ENCODE measurements around the gene GLI1. TPM values are rescaled to one million over a fixed set of nuclear protein-coding genes. Genes with fewer than 3 reads are reported as not detected.
"Not testable (repeated sequence)": the region's sequence is repeated elsewhere in the genome, so short reads cannot be mapped to it uniquely, and the experiment has no call there.

Gene GLI1
- total RNA-seq, 1 experiment from 2014 or later = 0.54 TPM

GRCh38 chr12:57516617-57517153, 57.1 kb downstream of the GLI1 start:
- DNase-seq = no peak
- no peak for TF ChIP-seq CTCF (IDR thresholded peaks at IDR 0.05; ENCODE audit: unreplicated experiment)
- CTCF ChIA-PET = interaction anchor here (0.7 kb wide), 1 partner anchor 276 kb away, joined by 3 read pairs; no protein-coding TSS in a partner anchor
- peak overlapping the region; percentile 100 for H3K27ac Mint-ChIP-seq (ENCODE audit: unreplicated experiment)
- BruUV-seq (replicated peaks) = no TSS peak
- intact Hi-C loops (cut with micrococcal nuclease; ENCODE audit: unreplicated experiment) = no loop called here
- H3K36me3 Mint-ChIP-seq (ENCODE audit: insufficient read depth, unreplicated experiment) = peaks cover 99% of the 10 kb centered on the region
- H3K27me3 Mint-ChIP-seq (ENCODE audit: unreplicated experiment) = no peaks in the 10 kb centered on the region
- no peaks in the 10 kb centered on the region for H3K9me3 Mint-ChIP-seq (ENCODE audit: low read depth, unreplicated experiment)
- H3K4me1 Mint-ChIP-seq (ENCODE audit: low read depth, unreplicated experiment) = peaks cover 31% of the 10 kb centered on the region
- H3K4me3 Mint-ChIP-seq (ENCODE audit: low read depth, unreplicated experiment) = peak overlapping the region; percentile 95

GRCh38 chr12:57517187-57517586, 57.6 kb downstream of the GLI1 start:
- Mint-ChIP-seq H3K9me3 (ENCODE audit: low read depth, unreplicated experiment) (no peaks in the 10 kb centered on the region), H3K27me3 (ENCODE audit: unreplicated experiment) (no peaks in the 10 kb centered on the region), H3K36me3 (ENCODE audit: insufficient read depth, unreplicated experiment) (peaks cover 99% of the 10 kb centered on the region), H3K4me1 (ENCODE audit: low read depth, unreplicated experiment) (peaks cover 36% of the 10 kb centered on the region), H3K27ac (ENCODE audit: unreplicated experiment) (peak overlapping the region; percentile 100), H3K4me3 (ENCODE audit: low read depth, unreplicated experiment) (peak overlapping the region; percentile 95)
- DNase-seq = no peak
- intact Hi-C loops (cut with micrococcal nuclease; ENCODE audit: unreplicated experiment) = no loop called here
- TF ChIP-seq CTCF (IDR thresholded peaks at IDR 0.05; ENCODE audit: unreplicated experiment) = no peak
- BruUV-seq (replicated peaks) = no TSS peak
- CTCF ChIA-PET = no interaction called here

GRCh38 chr12:57517718-57518117, 58.1 kb downstream of the GLI1 start:
- H3K36me3 Mint-ChIP-seq (ENCODE audit: insufficient read depth, unreplicated experiment) = peaks cover 99% of the 10 kb centered on the region

GRCh38 chr12:57518176-57518919, 58.8 kb downstream of the GLI1 start:
- DNase-seq = no peak
- no peak for TF ChIP-seq CTCF (IDR thresholded peaks at IDR 0.05; ENCODE audit: unreplicated experiment)
- Mint-ChIP-seq H3K9me3 (ENCODE audit: low read depth, unreplicated experiment) (no peaks in the 10 kb centered on the region), H3K4me1 (ENCODE audit: low read depth, unreplicated experiment) (peaks cover 36% of the 10 kb centered on the region), H3K27ac (ENCODE audit: unreplicated experiment) (peak overlapping the region; percentile 100), H3K36me3 (ENCODE audit: insufficient read depth, unreplicated experiment) (peaks cover 99% of the 10 kb centered on the region), H3K27me3 (ENCODE audit: unreplicated experiment) (no peaks in the 10 kb centered on the region), H3K4me3 (ENCODE audit: low read depth, unreplicated experiment) (peak overlapping the region; percentile 95)
- intact Hi-C loops (cut with micrococcal nuclease; ENCODE audit: unreplicated experiment) = no loop called here
- CTCF ChIA-PET = interaction anchor here (0.6 kb wide), 1 partner anchor 497 kb away, joined by 3 read pairs; no protein-coding TSS in a partner anchor
- no TSS peak for BruUV-seq (replicated peaks)

More at GRCh38 chr12:57517718-57518117, 58.1 kb downstream of the GLI1 start:
- DNase-seq; intact Hi-C loops (cut with micrococcal nuclease; ENCODE audit: unreplicated experiment); H3K9me3 Mint-ChIP-seq (ENCODE audit: low read depth, unreplicated experiment); H3K27me3 Mint-ChIP-seq (ENCODE audit: unreplicated experiment); BruUV-seq (replicated peaks); CTCF ChIA-PET: not testable (repeated sequence)
- Mint-ChIP-seq H3K4me3 (ENCODE audit: low read depth, unreplicated experiment) (peak overlapping the region; percentile 95), H3K4me1 (ENCODE audit: low read depth, unreplicated experiment) (peaks cover 36% of the 10 kb centered on the region), H3K27ac (ENCODE audit: unreplicated experiment) (peak overlapping the region; percentile 100)

Measured in Calu3 (cell line).